Prostate gland (tissue), 2 donors: ENCODE results near the gene NAPB.

Experiments used
- POLR2AphosphoS5 ChIP-seq: sonication (generic); formaldehyde crosslinking; IDR thresholded peaks from one replicate; pipeline ENCODE4 v1.6.1; 2017; ENCODE audit warnings: antibody characterized with exemption
- TF ChIP-seq, protein P1 (sequence below), 4 experiments: fragments of 200-600 bp in 2 of 4; fragments of 450-650 bp in 2 of 4; sonication (generic) in 2 of 4; IDR thresholded peaks; 1 replicate in 3 of 4; 2 replicates in 1 of 4; pipeline ENCODE4 v1.5.1; 2016 to 2019; ENCODE audit warnings: antibody characterized with exemption in 4 of 4, mild to moderate bottlenecking in 2 of 4, moderate library complexity in 2 of 4

DNA sequence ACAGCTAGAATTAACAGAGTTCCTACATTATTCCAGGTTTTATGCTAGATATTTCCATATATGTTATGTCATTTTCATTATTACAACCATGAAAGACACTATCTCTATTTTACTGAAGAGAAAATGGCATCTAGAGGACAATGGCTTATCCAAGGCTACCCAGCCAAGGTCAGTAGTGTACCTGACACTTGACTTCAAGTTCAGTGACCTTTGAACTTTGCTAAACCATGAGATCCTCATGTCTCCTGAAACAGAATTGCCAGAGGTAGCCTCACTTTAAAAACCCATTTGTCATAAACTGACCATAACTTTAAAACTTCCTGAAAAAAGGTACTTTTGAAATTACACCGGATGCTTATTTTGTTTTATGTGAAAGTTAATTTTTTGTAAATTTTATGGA, 14.4 kb downstream of the NAPB start:
- TF ChIP-seq, protein P1, sequence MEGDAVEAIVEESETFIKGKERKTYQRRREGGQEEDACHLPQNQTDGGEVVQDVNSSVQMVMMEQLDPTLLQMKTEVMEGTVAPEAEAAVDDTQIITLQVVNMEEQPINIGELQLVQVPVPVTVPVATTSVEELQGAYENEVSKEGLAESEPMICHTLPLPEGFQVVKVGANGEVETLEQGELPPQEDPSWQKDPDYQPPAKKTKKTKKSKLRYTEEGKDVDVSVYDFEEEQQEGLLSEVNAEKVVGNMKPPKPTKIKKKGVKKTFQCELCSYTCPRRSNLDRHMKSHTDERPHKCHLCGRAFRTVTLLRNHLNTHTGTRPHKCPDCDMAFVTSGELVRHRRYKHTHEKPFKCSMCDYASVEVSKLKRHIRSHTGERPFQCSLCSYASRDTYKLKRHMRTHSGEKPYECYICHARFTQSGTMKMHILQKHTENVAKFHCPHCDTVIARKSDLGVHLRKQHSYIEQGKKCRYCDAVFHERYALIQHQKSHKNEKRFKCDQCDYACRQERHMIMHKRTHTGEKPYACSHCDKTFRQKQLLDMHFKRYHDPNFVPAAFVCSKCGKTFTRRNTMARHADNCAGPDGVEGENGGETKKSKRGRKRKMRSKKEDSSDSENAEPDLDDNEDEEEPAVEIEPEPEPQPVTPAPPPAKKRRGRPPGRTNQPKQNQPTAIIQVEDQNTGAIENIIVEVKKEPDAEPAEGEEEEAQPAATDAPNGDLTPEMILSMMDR (IDR thresholded peaks at IDR 0.05): no peak
- TF ChIP-seq POLR2AphosphoS5: no peak
